Body of pancreas (tissue), 4 donors: Measurements from ENCODE around the gene RBX1.

Source experiments
- POLR2A ChIP-seq, 3 donors: fragments of 450-650 bp; IDR thresholded peaks; one replicate each; pipeline ENCODE4 v1.6.1; 2016; ENCODE audit warnings: antibody characterized with exemption in 3 of 3, mild to moderate bottlenecking in 2 of 3
- TF ChIP-seq, protein P1 (sequence below), 7 experiments: fragments of 450-650 bp in 4 of 7; fragments of 200-600 bp in 3 of 7; sonication (generic) in 3 of 7; IDR thresholded peaks; one replicate each; pipeline ENCODE4 v1.5.1; 2016 to 2019; ENCODE audit warnings: antibody characterized with exemption in 7 of 7

DNA sequence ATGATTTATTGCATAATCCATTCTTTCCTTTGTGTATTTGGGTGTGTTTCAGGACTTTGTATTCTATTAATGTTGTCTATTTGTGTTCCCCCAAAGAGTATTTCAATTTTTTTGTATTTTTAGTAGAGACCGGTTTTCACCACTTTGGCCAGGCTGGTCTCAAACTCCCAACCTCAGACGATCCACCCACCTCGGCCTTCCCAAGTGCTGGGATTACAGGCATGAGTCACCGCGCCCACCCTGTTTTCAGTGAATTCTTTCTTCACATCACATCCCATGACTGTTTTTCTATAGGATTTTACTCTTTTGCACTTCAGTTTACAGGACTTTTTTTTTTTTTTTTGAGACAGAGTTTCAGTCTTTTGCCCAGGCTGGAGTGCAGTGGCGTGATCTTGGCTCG lies 46.3 kb downstream of the RBX1 start:
- no peak for TF ChIP-seq POLR2A (IDR thresholded peaks at IDR 0.05)
- TF ChIP-seq, protein P1, sequence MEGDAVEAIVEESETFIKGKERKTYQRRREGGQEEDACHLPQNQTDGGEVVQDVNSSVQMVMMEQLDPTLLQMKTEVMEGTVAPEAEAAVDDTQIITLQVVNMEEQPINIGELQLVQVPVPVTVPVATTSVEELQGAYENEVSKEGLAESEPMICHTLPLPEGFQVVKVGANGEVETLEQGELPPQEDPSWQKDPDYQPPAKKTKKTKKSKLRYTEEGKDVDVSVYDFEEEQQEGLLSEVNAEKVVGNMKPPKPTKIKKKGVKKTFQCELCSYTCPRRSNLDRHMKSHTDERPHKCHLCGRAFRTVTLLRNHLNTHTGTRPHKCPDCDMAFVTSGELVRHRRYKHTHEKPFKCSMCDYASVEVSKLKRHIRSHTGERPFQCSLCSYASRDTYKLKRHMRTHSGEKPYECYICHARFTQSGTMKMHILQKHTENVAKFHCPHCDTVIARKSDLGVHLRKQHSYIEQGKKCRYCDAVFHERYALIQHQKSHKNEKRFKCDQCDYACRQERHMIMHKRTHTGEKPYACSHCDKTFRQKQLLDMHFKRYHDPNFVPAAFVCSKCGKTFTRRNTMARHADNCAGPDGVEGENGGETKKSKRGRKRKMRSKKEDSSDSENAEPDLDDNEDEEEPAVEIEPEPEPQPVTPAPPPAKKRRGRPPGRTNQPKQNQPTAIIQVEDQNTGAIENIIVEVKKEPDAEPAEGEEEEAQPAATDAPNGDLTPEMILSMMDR (IDR thresholded peaks at IDR 0.05): no peak
